H1 (cell line): Measurements from ENCODE around the gene HLA-G. TPM values are rescaled to one million over a fixed set of nuclear protein-coding genes. Genes with fewer than 3 reads are reported as not detected.

Experiments
- BRCA1 ChIP-seq: IDR thresholded peaks from 2 replicates; pipeline ENCODE4 v1.6.1; 2012; ENCODE audit warnings: low read depth, low read length, improper control_type of control experiment
- CBX8 ChIP-seq: fragments of 300-800, 300-1000 bp; sonication (generic); IDR thresholded peaks from 2 replicates; pipeline ENCODE4 v1.7.1; 2016; ENCODE audit warnings: low read depth, low read length, borderline replicate concordance
- EGR1 ChIP-seq: IDR thresholded peaks from 2 replicates; pipeline ENCODE4 v1.6.1; 2011; ENCODE audit warnings: low read depth, low read length, borderline replicate concordance
- SIN3A ChIP-seq, 2 experiments: IDR thresholded peaks in 1 of 2; conservative IDR thresholded peaks in 1 of 2; 2 replicates each; pipeline ENCODE4 v1.6.1; 2011 to 2012; ENCODE audit warnings: low read length in 2 of 2, improper control_type of control experiment in 1 of 2, low read depth in 1 of 2, mild to moderate bottlenecking in 1 of 2
- polyA plus RNA-seq, 7 experiments: library from polyadenylated mRNA; depleted of rRNA in 3 of 7; stranded (reverse) in 5 of 7; unstranded in 2 of 7; fragments of >200 nt in 5 of 7; fragments of 200-250 nt in 2 of 7; gene quantifications; 1 replicate in 5 of 7; 2 replicates in 1 of 7; 4 replicates in 1 of 7; pipeline versions ENCODE4 v1.2.1 to v1.2.3, GENCODE V29; 2011 to 2013; ENCODE audit warnings: missing spikeins in 2 of 7, mixed read lengths in 2 of 7
- total RNA-seq: library from RNA; stranded (reverse); fragmentation: NEBNext Ultra II Directional; extraction: Animal tissue kit (Norgen Biotek cat#: 25700); gene quantifications from 2 replicates; pipeline ENCODE4 v1.2.1, GENCODE V29; 2021

Gene HLA-G
- total and polyA plus RNA-seq, 2 of the 8 experiments (the other 6 are each of a cell fraction or from before 2014, with no cell fraction given) = 3.2 to 4.8 TPM

DNA sequence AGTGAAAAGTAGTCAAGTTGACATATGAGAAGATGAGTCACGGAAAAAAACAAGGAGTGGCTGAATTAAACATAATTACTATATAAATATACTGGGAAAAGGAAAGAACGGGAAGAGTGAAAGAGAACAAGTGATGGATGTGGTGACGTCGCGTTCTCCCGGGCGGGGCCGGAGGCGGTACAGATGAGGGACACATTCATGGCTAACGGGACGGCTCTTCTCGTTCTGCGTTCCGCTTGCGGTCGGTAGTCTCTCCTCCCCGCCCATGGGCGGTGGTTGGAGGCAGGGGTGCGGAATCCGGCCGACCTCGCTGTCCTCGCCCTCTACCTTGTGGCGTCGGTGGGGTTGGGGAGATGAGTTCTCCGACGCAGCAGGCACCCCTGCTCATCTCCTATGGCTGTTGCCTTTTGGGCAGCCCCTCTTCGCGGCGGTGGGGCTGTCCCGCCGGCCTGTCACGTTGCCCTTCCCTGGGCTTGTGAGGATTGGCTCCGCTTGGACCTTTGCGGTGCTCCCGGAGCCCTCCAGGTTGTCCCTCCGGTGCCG is 22.5 kb downstream of the HLA-G start (continued):
- TF ChIP-seq CBX8 (no peak), EGR1 (no peak), BRCA1 (no peak), SIN3A (conservative IDR thresholded peaks at IDR 0.05 in 1 of 2, IDR thresholded peaks at IDR 0.05 in 1 of 2; ENCODE audit: low read depth in 1 of 2, low read length in 2 of 2) (no peak)
